Subcutaneous adipose tissue (tissue), 4 donors: ENCODE results near the gene NEK7. TPM values are rescaled to one million over a fixed set of nuclear protein-coding genes. Genes with fewer than 3 reads are reported as not detected.

ENCODE experiments used
- CTCF ChIP-seq: fragments of 450-650 bp; IDR thresholded peaks from one replicate; pipeline ENCODE4 v1.5.1; 2016; ENCODE audit warnings: low read depth, mild to moderate bottlenecking, control low read depth, antibody characterized with exemption, moderate library complexity
- total RNA-seq, 4 donors: library from RNA; depleted of rRNA; stranded (reverse); fragments of >200 nt; gene quantifications; one replicate each; pipeline ENCODE4 v1.1.0, GENCODE V29; 2016

NEK7 gene
- total RNA-seq, 4 donors from 2014 or later, result 112 to 246 (median 161) TPM

- no peak for TF ChIP-seq CTCF
Measured at GRCh38 chr1:198171667-198172540, 15.1 kb downstream of the NEK7 start.

- TF ChIP-seq CTCF, result no peak
Measured at GRCh38 chr1:198173832-198174231, 17.0 kb downstream of the NEK7 start.

- no peak for TF ChIP-seq CTCF
Measured at GRCh38 chr1:198174297-198174696, 17.5 kb downstream of the NEK7 start.

- no peak for TF ChIP-seq CTCF
Measured at GRCh38 chr1:198175423-198176170, 18.8 kb downstream of the NEK7 start.

GRCh38 chr1:198176179-198176578 is 19.4 kb downstream of the NEK7 start:
- TF ChIP-seq CTCF, result no peak

GRCh38 chr1:198177546-198177945 is 20.7 kb downstream of the NEK7 start:
- TF ChIP-seq CTCF, result no peak

- no peak for TF ChIP-seq CTCF
Measured at GRCh38 chr1:198178615-198179014, 21.8 kb downstream of the NEK7 start.
